Stimulated activated CD8-positive, alpha-beta memory T cell treated with anti-CD3 and anti-CD28 coated beads, Interleukin-7, amount 100 ng/mL, for 48 hours (primary cell): ENCODE data around the gene CSMD2.

Experiments
- DNase-seq, 2 donors: peaks; one replicate each; pipeline ENCODE4 v3.0.0-alpha.2; 2020; ENCODE audit warnings: low read depth in 1 of 2; ENCODE audit errors: extremely low read depth in 1 of 2

Gene CSMD2

DNA sequence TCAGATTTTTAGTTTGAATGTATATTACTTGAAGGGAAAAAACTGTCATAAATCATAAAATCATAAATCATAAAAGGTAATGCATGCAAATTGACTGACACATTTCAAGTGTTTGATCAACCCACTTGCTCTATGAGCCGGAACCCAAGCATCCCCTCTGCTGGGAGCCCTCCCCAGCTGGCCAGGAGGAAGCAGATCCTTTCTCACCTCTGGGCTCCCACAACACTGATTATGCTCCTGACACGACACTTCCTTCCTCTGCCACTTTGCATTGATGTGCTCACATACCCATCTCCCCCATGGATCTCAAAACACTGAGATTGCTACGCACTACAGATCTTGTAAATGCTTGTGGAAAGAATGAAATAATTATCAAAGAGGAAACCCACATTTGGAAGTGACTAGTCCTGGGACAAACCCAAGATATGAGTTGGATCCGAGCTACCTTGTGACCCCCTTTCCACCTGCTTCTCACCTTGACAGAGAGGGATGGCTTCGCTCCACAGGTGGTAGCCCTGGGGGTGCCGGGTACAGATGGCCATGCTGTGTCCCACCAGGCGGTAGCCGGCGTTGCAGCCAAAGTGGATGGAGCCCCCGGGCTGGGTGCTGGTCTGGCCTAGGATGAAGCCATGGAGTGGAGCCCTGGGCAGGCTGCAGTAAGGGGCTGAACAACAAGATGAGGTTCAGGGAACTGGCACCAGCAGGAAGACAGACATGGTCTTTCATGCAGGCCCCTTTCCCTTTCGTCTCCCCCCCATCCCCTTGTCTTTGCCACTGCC, 588.0 kb downstream of the CSMD2 start:
- no peak for DNase-seq

DNA sequence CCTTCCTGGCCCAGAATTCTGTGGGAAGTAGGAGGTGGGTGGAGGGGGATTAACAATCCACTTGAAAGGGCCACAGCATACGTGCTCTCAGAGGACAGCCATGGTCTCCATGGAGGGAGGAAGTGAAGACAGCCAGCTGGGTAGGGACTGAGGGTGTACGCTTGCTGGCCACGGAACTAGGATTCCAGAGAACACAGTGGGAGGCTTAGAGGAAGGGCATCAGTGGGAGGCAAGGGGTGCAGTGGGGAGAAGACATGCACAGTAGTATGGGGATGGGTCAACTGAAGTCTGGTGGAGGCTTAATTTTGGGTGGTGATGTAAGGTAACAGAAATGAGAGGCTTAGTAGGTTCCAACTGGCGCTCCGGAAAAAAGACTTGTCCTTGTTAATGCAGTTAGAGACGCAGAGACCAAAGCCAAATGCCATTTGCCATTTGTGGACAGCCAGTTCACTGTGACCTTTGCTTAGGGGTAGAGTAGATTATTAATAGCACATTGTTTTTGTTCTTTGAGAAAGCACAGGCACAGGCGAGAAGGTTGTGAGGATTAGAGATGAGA, 589.6 kb downstream of the CSMD2 start:
- DNase-seq: no peak

DNA sequence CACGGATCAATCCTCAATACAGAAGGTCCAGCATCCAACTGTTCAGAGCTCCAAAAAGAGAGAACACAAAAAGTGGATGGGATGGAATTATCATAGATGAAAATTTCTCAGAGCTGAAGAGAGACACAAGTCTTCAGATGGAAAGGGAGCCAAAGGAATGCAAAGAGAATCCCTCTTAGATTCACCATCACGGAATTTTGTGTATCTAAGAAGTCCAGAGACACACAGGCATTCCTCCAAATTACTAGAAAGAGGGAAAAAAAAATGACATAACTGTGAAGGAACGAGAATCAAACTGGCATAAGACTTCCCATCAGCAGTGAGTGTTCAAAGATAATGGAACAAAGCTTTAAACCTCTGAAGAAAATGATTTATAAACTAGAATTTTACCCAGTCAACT, 591.4 kb downstream of the CSMD2 start:
- no peak for DNase-seq

DNA sequence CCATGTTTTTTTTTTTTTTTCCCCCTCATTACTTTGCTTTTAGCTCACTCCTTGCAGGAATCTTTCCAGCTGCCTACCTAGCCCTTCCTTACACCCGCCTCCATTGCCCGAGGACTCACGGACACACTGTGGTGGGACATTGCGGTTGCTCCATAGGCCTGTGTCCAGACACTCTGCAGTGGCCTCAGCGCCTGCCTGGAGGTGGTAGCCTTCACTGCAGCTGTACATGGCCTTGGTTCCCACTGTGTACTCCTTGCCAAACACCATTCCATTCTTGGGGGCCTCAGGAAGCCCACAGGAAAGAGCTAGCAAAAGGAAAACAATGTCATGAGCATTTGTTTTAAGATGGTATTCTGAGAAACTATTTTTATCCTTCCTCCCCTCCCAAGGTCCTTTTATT, 592.6 kb downstream of the CSMD2 start:
- no peak for DNase-seq

DNA sequence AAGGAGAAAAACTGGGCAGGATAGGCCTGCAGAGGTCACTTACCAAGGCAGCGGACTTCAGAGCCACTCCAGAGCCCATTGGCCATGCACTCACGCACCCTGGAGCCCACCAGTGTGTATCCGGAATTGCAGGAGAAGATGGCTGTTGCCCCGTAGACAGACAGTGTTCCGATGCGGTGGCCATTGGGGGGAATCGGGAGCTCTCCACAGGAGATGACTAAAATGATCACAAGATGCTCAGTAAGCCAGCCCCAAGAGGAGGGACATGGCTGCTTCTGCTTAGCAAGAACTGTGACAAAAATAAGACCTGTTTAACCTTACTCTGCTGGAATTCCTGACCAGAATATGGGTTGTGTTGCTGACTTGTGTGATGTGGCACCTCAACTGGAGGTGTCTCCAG, 595.7 kb downstream of the CSMD2 start:
- DNase-seq: no peak

DNA sequence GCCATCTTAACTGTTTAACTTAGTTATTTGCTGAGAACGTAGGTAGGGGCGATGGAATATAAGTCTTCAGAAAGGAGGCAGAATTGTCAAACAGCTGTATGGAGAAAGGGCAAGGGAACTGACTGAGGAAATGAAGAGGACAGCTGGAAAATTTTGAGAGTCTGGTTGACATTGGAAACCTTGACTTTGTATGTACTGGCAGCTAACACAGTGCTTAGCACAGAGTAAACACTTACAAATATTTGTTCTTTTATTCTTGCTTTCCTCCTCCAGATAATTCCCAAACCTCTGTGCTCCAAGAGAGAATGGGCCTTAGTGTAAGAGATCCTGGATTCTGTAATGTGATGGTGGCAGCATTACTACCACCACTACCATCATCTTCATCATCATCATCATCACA, 601.3 kb downstream of the CSMD2 start:
- no peak for DNase-seq

DNA sequence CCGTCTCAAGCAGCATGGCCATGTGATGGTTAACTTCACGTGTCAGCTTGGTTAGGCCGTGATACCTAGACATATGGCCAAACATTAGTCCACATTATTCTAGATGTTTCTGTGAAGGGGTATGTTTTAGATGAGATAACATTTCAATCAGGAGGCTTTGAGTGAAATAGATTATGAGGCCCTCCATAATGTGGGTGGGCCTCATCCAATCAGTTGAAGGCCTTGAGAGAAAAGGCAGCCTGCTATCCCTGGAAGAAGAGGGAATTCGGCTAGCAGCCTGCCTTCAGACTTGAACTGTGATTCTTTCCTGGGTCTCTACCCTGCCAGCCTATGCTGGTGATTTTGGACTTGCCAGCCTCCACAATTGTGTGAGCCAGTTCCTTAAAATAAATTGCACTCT, 602.5 kb downstream of the CSMD2 start:
- no peak for DNase-seq

DNA sequence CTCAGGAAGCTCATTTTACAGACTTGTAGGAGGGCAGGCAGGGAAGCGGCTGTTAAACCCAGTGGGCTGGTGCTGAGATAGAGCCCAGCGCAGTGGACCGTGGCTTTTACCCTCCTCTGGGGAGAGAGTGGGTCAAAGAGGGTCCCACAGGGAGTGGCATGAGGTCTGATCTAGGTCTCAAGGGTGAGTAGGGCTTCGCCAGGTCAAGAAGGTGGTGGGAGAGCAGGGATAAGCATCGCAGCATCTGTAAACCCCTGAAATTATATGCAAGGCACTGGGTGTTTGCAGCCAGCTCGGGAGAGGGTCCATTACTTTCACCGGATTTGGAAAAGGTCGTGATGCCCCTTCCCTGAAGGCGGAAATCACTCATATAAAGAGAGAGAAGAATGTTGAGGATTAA, 603.5 kb downstream of the CSMD2 start:
- DNase-seq: no peak

DNA sequence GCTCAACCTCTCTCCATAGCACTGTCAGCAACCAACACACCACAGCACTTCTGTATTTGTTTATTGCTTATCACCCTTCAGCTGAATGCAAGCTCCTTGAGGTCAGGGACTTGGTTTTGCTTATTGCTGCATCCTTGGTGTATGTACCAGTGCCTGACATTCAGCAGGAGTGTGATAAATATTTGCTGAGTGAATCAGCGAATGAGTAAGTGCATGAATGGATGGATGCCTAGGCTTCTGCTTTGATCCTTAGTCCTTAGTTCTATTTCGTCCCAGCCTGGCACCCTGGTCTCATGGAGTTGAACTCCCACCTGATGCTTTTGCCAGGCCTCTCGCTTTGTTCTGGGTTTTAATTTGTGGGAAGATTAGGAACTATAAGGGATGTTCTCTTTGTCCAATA, 604.4 kb downstream of the CSMD2 start:
- no peak for DNase-seq

DNA sequence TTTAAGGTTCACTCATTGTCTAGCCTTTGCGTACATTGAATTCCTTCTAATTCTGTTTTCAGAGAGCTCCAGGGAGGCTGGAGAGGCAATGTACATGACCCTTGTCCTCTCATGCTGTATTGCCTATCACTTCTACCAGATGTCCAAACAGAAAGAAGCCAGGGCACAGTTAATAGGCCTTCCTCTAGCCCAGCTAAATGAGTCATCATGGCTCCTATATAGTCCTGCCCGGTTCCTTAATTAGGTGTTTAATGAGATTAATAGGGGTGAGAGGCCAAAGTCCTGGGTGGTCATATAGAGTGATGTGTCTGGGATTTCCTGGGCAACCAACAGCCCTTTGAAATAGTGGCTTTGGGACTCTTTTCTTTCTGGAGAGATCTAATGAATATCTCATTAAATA, 616.3 kb downstream of the CSMD2 start:
- no peak for DNase-seq

DNA sequence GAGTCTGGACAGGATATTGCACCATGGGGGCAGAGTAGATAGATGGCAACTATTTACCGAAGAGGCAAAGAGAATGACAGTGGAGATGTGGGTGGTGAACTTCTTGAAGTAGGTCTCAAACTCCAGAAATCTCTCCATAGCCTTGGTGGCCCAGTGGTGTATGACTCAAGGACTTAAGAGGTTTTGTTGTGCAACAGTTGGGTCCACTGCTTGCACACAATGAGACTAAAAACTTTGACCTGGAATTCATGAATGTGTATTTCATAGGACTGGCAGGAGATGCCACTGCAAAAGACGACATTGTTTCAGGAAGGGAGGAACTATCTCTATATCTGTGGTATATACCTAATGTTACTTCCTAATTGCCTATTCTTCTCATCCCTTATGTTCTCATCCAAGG, 616.7 kb downstream of the CSMD2 start:
- DNase-seq: no peak

DNA sequence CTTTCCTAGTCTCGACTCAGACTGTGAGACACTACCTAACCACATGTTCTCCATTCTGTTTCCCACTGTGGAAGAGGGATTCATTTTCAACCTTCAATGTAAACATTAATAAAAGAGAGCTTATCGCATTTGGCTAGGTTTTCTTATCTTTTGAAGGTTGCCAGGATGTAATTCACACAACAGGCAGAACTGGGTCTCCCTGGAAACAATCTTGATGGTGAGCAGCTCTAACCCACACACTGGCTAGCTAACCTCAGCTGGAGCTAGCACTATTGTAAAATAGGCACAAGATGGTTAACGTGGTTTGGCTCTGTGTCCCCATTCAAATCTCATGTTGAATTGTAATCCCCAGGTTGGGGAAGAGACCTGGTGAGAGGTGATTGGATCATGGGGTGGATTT, 617.5 kb downstream of the CSMD2 start:
- no peak for DNase-seq

DNA sequence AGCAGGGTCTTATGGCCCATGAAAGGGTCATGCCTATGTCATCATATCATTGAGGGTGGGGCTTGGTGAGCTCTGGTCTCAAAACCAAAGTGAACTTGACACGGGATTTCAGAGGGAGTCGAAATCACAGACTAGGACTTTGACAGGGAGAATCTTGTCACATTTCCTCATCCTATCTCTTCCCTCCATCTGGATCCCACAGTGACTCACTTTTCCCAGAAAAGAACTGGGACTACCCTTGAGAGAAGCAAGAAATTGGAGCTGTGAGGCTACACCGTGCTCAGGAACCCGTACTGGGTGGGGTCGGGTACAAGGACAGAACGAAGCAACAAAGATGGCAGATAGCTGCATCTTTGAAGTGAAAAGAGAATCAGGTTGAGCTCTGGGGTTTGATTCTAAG, 623.1 kb downstream of the CSMD2 start:
- no peak for DNase-seq

DNA sequence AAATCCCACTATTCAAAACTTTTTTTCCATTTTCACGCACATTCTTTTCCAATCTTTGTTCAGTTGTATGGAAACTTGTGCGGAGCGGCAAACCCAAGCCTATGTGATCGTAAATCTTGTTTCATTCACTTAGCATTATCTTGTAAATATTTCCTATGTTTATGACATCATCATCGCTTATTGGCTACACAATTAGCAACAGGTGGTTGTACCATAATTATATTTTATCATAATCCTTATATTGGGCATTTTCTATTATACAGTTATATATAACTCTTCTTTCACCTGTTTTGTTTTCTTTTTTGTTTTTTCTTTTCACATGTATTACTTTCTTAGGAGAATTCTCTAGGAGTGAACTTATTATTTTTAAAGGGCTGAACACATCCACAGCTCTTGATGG, 627.1 kb downstream of the CSMD2 start:
- no peak for DNase-seq

DNA sequence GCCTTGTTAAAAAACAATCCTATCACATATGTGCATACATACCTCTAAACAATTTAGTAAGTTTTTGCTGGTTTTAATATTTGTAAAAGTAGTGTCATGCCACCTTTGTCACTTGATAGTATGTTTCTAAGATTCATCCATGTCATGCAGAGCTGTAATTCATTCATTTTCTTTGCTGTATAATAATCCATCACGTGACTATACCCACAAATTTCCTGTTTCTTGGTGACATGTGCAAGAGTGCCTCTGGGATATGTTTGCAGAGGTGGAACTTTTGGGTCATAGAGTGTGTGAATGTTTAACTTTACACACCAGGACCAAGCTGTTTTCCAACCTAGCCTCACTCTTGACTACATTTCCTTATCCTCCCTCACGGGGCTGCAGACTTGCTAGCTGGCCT, 629.7 kb downstream of the CSMD2 start:
- DNase-seq: no peak

DNA sequence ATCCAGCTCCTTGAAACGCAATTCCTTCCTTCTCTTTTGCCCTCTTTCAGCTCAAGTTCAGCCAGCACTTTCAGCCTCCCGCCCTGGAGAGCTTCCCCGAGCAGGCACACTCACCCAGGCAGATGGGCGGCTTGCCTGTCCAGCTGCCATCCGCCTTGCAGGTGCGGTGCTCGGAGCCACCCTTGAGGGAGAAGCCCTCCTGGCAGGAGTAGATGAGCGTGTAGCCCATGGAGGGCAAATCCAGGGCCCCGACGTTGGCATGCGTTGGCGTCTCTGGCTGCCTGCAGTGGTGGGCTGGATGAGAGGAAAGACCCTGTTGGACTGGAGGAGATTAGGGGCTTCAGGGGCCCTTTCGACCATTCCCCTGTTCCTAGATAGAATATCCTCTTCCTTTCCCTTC, 632.1 kb downstream of the CSMD2 start:
- DNase-seq: no peak

DNA sequence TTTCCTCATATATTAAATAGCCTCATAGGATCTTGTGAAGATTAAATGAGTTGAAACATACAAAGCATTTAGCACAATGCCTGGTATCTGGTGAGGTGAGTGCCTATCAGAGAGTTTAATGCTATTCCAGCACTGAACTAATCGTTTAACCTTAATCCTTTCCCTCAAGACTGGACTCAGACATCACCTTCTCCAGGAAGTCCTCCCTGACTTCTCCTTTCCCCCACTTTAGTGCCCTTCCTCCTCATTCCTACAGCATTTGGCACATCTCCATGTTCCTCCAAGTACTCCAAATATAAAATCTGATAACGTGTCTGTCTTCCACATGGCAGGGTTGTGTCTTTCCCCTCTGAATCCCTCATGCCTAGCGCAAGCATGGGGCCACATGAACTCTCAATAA, 632.8 kb downstream of the CSMD2 start:
- DNase-seq: no peak

DNA sequence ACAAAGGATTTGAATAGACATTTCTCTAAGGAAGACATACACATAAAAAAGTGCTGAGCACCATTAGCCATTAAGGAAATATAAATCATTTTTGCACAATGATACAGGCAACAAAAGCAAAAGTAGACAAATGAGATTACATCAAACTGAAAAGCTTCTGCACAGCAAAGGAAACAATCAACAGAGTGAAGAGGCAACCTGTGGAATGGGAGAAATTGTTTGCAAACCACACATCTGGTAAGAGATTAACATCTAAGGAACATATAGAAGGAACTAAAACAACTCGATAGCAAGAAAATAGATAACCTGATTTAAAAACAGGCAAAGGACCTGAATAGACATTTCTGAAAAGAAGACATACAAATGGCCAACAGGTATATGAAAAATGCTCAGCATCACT, 635.1 kb downstream of the CSMD2 start:
- DNase-seq: no peak

DNA sequence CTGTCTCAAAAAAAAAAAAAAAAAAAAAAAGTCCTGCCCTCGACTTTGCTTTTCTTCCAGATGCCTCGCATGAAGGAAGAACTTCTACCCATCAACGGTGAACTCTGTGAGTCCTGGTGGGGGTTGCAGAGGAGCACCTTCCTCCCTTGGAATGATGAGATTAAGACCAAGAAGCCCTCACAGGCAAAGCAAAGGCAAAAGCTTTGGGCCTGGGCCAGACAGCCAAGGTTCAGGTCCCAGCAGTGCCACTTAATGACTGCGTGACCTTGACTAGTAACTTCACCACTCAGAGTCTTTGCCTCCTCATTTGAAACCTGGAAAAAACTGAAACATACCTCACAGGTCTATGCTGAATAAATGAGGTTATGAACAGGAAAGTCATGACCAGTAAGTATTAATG, 637.1 kb downstream of the CSMD2 start:
- no peak for DNase-seq

DNA sequence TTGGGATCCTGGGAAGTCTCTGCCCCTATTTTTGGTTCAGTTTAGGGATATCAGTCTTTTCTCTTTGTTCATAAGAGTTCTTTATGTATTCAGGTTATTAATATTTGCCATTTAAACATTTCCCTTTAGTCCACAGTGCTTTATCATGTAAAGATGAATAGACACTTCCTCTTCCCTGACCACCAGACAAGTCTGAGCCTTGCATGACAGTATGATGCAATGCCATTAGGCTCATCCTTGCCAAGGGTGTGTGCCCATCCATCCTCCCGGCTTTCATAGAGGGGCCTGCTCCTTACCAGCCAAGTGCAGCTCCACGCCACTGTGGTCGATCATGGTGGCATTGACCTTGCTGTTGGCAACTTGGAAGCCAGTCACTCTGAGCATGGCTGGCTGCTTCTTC, 640.4 kb downstream of the CSMD2 start:
- no peak for DNase-seq

DNA sequence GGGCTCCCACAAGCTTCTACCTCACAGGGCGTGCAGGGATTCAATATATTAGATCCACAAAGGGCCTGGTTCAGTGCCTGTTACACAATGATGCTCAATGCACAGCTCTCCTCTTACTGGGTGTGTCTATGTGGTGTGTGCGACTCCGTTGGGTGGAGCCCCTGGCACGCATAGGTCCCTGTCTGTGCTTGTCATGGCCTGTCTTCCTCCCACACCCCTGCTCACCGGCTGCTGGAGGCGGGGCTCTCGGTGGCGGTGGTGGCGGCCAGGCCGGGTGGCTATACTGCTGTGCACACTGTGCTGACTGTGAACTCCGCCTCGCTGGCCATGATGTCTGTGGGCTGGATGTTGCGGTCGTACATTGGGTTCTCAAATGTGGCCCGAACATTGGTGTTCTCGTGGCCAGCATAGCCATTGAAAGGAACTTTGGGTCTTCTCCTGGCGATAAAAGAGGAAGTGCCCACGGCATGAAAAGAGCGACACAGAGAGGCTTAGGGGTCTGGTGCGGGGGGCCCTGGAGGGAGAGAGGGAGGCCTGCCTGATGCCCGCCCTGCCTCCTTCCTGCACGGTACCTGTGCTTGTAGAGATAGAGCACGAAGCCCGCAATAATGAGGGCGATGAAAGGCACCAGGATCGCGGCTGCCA, 645.7 kb downstream of the CSMD2 start:
- DNase-seq: no peak

DNA sequence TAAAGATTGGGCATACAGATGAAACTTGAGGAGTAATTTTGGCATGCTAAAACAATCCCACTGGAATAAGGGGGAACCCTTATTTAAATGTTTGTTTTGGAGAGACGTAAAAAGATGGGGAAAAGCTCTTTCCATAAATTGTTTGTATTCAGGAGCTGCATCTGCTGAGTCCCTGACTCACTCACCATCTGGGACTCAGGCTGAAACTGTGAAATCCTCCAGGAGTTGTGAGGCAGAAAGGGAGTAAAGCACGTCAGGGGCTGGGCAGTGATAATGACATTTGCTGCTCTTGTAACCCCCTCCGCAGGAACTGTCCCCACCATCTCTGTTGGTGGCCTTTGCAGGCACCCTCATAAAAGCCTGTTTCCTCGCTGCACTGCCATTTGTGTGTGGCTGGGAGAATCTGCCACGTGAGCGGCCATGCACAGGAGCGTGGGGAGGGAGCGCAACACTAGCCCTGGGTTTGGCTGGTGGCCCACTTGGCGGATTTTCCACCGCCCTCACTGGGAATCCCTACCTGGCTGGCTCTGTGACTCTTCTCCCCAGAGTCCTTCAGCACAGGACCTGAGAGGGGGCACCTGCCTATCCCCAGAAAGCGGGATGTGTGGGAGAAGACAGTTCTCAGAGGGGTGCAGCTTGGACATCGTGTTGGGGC, 647.3 kb downstream of the CSMD2 start:
- no peak for DNase-seq
